Measurements from ENCODE around the gene STRA8.

The STRA8 gene, protein sequence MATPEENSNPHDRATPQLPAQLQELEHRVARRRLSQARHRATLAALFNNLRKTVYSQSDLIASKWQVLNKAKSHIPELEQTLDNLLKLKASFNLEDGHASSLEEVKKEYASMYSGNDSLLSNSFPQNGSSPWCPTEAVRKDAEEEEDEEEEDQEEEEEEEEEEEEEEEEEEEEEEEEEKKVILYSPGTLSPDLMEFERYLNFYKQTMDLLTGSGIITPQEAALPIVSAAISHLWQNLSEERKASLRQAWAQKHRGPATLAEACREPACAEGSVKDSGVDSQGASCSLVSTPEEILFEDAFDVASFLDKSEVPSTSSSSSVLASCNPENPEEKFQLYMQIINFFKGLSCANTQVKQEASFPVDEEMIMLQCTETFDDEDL

DNA sequence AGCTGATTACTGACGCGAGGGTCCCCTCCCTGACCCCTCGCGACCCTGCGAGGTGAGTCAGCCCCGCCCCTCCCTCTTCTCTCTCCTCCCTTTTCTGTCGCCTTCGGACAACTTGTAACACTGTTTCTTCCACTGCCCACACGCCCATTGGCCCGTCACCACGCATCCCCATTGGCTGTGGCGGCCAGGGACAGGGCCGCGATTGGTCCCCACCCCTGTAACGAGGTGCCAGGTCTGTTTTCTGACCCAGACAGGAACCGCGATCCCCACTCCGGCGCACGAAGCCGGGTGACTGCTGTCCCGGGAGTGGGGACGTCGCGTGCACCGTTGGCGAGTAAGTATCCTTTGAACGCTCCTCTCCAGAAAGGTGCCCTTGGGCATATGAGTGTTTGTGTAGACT is at the start of gene STRA8:
Gene STRA8 (plus strand): TSS at position 269 of the 400 bp plus-strand sequence. CDS start 6,687 bp downstream, outside the sequence.
- no peak for DNase-seq

DNA sequence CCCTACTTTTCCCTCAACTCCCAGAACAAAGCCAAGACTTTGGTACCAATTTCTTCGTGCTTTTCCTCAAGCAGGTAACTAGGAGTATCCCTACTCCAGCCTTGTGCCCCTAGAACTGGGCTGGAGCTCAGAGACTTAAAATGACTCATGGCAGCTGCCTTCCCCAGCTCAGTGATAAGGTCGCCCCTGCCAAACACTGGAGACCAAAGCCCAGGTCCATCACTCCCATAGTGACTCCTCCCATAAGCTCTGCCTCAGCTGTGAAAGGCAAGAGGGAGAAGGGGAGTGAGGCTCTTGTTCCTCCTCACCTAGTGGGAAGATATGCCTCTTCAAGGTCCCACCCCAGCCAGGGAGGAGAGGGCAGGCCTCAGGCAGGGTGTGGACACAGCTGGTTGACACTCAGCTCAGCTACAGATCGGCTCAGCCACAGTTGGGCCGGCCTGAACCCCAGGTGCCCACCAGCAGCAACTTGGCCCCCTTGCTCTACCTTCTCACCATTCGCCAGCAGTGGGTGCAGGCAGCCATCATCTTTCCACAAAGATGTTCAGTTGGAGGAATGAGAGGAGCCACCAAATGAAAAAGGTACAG is 49.3 kb upstream of the STRA8 start:
- no peak for DNase-seq

DNA sequence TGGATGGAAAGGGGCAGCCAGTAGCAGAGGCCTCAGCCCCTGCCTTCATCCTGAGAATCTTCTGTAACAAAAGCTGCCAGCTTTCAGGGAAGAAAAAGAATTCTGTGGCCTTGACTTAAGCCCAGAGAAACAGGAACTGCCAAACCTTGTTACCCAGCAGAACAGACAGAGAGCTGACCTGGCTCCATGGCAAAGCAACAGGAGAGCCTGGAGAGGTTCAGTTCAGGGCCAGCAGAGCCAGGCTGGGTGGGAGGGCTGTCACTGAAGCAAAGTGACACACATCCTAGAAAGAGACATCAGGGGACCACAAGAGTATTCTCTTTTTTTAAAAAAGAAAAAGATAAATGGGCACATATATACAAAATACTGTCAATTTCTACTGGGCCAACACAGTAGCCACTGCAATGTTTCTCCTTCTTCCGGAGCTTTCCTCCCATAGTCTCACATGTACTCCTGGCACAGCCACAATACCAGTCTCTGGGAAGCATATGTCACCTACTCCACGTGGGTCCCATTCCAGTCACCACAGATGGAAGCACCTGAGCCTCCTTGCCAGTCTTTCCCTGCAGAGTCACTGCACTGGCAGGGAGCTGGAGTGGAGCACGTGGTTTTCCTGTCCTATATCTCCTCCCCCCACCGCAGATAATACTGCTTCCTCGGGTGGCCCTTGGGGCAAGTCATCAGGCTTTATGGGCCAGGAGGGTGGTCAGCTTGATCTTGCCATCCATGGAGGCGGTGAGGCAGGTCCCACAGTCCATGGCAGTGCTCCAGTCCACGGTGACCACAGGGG is 48.0 kb upstream of the STRA8 start:
- DNase-seq, result no peak

DNA sequence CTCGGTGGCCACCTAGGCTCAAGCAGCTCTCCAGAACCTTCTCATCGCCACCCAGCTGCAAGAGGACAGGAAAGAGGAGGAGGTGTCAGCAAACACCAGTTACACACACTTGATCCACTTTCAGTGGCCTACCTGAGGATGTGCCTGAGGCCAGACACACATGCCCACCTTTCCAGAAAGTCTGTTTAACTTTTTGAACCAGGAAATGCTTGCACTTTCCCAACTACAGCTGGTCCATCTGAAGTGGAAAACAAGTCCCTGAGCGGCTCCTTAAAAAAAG is 47.4 kb upstream of the STRA8 start:
- DNase-seq, result no peak

DNA sequence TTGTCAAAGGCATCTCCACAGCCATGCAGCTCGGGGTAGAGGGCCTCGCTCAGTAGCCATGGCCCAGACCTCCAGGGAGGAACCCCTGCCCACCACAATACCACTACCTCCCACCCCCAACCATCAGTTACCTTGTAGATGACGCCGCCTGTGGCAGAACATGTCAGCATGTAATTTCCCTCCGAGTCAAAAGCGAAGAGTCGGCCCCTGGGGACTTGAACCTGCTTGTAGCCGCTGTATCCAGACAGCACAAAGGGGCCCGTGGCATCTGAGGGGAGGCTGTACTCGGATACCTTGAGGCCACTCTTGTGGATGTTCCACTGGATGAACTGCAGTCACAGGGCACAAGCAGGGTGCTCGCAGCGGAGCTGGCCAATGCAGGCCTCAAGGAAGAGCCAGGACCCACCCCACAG is 46.8 kb upstream of the STRA8 start:
- no peak for DNase-seq

DNA sequence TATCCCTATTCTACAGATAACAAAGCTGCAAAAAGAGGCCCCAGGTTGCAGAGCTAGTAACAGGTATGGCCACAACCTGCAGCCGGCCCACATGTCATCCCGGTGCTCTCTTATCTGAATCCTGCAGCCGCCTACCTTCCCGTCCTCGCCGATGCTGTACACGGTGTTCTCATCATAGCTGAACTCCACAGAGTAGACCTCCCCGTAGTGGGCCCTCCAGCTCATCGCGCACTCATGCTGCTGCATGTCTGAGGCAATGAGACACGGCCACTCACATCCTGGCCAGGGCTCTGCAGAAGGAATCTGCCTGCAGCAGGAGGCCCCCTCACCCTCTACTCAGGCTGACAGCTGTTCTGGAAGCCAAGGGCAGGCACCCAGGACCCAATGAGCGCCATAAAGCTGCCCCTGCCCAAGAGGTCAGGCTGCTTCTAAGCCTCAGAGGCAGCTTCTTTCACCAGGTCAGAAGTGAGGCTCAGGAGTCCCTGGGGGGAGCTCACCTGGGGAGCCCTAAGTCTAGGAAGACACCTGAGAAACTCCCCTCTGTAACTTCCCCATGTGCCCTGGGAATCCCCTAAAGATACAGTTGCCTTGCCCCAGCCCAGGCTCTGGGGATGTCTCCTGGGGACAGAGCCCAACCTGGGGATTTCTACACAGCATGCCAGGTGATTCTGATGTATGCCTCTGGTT is 45.2 kb upstream of the STRA8 start:
- DNase-seq, result no peak

DNA sequence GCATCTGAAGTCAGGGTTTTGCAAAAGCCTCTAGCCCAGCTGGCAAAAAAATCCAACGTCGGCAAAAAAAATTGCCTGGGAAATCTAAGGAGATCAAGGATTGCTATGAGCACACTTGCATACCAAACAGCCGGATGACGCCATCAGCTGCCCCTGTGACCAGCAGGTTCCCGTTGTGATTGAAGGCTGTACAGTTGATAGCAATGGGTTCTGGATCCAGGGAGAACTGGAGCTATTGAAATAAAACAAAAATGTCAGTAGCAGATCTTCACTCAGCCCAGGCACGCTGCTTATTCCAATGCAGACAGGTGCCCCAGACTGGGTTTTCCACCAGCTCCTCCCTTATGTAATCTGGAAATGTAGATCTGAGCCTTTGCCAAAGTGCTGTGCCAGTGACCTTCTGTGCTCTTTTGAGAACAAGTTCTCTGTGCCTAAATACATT is 44.4 kb upstream of the STRA8 start:
- DNase-seq, result no peak

DNA sequence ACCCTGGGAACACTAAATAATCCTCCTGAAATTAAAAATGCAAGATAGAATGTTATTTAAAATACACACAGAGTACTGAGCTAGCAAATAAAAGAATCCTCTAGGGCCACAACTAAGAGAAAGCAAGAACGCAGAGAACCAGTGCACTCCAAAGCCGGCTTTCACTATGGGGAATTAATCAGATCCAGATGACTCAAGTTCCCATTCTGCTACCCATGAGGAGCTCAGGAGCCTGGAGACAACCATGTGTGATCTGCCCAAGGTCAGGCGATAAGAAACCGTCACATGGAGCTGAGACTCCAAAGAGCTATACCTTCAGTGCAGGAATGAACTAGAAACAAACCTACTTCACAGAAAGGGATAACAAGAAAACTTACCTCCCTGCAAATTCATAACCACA is 43.7 kb upstream of the STRA8 start:
- DNase-seq, result no peak

DNA sequence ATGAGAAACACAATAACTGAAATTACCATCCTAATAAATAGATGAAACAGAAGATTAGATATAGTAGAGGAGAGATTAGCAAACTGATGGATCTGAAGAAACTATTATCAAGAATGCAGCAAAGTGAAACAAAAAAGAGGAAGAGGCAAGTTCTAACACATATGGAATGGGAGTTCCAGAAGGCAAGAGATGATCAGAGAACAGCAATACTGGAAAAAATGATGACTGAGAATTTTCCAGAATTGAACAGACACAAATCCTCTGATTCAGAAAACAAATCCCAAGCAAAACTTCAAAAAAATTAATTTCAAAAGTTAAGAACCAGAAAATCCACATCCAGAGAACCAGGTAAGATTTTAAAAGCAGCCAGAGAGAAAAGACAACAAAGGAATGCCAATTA is 42.9 kb upstream of the STRA8 start:
- DNase-seq, result no peak

DNA sequence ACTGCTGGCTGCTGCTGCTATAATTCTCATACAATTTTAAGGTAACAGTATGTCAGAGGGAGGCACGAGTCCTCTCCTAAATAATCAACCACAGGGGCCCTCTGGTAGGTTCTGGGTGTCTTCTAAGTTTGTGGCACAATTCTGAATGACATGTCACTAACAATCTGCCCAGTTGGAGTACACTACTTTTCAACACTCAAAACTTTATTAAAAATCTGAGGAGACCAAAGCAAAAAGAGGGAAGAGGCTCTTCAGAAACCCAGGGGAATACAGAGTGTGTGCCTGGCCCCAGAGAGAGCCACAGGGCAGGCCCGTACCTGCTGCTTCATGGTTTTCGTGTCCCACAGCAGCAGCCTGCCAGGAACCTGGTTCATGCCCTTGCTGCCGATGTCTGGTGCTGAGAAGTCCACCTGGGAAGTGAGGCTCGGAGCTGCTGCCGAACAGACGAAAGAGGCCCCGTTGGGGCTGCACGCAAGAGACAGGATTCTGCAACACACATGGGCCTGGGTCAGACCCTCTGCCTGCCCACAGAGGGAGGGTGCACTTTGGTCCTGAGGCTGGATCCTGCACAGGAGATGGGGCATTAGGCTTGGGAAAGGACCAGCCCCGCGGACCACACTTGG is 40.6 kb upstream of the STRA8 start:
- DNase-seq, result no peak

DNA sequence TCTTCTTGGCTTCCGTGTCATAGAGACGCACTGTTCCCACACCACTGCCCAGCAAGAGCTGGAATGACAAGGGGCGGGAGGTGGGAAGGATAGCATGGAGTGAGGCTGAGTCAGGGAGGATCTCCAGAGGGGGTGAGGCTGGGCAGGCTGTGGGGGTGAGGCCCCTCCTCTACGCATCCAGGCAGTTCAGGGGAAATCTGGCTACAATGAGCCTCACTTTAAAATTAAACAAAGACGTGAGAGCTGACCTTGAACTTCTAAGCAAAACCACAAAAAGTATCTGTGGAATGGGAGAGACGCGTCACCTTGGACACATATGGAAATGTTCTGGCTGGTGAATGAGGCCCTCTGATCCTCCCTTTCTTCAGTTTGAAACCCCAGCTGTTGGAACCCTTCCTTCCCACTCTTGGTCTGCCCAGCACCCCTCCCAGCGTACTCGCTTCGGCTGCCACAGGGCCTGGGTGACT is 40.0 kb upstream of the STRA8 start:
- DNase-seq, result no peak

DNA sequence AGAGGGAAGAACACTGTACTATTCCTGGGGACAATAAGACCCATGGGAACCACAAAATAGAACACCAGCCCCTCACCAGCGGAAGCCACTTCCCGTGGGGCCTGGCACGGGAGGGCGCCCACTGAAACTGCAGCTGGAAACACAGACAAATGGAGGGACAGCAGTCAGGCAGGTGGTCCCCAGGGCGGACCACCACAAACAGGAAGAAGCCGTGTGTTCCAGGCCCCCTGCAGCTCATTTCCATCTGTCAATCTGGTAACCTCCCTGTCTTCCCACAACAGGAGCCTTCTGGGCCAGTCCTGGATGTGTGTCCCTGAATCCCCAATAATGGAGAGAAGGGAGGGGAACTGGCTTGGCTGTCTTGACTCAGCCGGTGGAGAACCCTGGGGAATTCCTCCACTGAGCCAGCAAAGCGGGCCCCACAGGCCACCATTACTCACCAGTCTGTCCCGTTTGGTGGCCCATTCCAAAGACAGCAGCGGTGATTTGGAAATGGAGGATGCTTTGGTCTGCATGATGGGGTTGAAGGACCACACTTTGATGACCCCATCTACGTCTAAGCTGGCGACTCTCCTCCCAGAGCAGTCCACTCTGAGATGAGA is 39.0 kb upstream of the STRA8 start:
- no peak for DNase-seq

DNA sequence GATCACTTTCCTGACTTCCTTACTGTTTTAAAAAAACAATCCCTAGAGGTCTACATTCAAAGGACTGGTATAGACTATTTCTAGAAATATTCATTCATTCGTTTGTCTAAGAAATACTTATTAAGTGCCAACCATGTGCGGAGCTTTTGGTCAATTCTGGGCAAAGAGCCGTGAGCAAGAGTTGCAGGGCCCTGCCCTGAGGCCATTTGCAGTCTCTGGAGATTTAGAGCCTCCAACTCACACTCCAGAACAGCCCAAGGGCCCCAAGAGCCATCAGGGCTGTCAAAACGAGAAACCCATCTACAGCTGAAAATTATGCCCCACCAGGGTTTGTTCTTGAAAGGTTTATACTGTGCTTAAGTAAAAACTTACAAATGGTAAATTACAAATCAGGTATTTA is 38.5 kb upstream of the STRA8 start:
- DNase-seq, result no peak

DNA sequence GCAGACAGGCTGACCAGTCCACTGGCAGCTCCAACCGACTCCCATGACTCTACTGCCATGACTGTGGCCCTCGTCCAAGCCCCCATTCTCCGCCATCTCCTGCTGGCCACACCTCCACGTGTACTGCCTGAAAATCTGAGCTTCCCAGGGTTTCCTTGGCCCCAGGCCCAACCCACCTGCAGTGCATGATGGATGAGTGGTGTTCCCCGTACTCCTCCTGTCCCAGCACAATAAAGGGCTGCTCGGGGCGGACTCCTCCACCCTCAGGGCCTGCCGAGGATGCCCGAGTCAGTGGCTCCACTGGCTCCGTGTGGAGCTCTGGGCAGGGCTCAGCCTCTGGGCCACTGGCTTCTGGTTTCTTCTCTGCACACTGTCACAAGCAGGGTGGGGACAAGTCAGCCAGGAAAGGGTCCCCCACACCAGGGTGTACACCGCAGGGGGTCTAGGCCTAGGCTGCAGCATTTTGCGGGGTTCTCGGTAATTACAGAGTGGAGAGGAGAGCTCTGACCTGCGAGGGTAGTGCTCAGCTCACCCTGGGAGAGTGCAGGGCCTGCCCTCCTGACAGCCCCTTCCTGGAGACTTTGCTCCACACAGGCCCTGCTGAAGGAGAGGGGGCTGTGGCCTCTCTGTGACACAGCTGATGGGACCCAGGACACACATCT is 37.5 kb upstream of the STRA8 start:
- DNase-seq, result no peak

DNA sequence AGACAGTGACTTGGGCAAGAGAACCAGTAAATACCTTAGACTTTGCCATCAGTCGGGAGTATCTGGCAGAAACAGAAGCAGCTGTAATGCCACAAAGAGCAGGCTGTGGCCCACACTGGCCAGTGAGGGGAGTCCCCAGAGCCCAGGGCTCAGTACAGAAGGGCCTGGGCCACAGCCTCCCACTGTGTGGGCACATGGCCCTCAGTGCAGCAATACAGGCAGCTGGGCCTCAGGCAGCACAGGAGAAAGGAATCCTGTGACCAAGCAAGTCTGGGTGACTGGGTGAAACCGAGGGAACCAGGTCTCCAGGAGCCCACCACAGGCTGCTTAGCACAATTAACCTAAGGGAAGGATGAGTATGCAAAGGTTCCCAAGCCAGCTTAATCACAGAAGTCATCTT is 36.3 kb upstream of the STRA8 start:
- no peak for DNase-seq

DNA sequence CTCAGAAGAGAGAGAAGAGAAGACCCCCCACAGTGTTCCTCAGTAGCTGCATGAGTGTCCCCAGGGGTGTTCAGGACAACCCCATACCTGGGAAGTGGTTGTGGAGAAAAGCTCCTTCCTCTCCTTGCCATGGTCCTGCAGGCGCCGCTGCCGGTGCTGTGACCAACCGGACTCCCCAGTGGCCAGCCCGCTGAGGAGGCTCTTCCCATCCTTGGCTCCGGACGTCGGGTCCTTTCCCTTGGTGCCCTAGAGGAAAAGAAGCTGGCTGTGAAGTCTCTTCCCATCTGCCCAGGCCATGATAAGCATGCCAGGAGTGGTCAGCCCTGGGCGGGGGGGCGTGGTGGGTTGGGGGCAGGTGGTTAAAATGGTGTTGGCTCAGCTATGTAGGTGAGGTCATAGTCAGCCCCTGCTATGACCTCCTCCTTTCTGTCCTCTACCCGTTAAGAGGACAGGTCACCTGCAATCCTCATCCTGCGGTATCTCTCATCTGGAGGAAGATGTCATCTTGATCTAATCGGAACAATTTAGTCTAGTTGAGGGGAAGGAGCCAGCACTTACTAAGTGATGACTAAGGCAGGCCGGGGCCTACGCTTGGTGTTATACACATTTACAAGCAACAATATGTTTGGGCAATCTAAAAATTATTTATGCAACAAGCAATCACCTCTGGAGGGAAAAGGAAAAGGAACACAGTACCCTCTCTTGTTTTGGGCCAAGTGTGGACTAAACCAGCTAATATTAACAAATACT is 35.6 kb upstream of the STRA8 start:
- DNase-seq, result no peak

DNA sequence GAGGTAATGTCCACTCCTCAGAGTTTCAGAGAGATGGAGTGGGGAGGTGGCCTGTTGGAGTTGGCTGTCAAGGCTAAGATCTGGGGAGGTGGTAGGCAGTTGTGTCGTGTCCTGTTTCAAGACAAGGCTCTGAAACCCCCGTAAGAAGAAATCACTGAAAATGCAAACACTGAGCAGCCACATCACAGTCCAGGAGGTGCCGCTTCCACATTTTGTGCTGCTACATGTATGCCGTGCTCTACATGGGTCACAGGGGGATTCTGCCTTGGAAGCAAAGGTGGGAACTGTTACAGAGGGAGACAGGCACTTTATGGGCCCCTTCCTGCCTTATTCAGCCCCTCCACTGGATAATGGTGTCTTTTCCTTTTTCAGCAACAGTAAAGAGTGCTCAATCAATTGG is 34.2 kb upstream of the STRA8 start:
- DNase-seq, result no peak

DNA sequence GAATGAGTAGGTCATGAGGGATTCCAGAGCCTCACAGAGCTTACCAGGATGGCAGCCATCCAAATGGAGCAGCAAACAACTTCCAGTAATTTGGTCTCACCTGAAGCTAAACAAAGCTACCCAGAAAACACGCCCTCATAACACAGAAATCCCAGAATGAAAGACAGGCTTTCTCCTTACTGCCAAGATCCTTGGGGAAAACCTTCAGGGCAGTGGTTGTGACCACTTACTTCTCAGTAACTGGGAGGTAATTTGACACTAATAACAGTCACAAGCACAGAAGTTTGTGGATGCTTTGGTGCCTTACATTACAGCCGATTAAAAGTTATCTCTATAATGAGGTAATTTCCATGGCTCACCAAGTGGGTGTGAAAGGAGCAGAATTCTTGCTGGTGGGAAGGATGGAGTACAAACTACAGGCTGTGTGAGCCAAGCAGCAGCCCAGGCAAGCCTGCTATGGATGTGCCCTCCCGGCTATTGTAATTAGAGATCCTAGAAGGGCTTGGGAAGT is 32.8 kb upstream of the STRA8 start:
- no peak for DNase-seq

DNA sequence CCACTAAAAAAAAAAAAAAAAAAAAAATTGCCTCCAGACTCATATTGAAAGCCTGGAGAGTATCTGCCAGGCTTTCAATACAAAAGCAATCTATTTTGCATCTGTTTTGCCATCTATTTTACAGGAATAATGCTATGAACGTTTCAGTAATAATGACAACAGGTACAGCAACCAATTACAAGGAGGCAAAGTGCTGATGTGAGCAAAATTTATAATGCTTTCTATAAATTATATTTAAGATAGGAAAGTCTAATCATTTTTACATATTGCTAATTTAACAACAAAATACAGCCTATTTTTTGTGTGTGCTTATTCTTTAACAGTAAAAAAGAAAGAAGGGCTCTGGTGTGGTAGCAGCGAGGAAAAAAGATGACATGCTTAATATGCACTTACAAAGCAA is 32.3 kb upstream of the STRA8 start:
- no peak for DNase-seq

DNA sequence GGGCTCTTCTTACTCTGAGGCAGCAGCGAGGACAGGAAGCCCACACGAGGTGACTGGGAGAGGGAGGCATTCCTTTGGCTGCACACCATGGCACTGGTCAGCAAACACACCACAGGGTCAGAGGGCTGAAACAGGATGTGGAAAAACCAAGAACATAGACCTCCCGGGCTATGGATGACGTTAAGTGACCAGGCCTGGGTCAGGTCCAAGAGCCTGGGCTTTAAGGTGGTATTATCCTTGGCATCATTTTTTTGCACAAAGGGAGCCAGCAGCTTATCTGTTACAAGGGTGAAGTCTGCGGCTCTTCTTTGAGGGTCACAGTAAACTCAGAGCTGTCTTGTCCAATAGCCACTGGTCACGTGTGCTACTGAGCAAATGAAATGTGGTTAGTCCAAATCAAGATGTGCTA is 29.3 kb upstream of the STRA8 start:
- no peak for DNase-seq

DNA sequence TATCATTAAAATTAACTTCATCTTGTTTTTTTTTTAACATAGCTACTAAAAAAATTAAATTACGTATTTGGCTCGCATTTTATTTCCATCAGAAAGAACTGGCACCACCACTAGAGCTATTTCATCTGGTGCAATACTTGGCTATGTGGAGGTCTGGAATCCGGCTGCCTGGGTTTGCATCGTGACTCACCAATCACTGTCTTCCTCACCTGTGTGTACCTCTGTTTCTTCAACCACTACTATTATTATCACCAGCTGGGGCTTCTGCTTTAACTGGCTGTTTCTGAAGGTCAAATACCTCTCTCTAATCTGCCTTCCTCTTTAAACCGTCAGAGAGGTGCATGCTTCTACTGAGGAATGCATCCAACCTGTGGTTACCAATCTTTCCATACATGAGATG is 28.8 kb upstream of the STRA8 start:
- DNase-seq, result no peak
